OCI-LY3 (cell line): Measurements from ENCODE around the gene BRD4.
A peak's percentile ranks its signal among the peaks of the same experiment; 100 is the strongest.

Experiments used
- H2AFZ ChIP-seq: fragments of 200-600, 300-600 bp; shearing (Covaris generic); 2 replicates; pipeline ENCODE4 v1.6.0; 2014; ENCODE audit warnings: antibody characterized with exemption, low read depth, low read length
- H3K27ac ChIP-seq: fragments of 200-600, 300-600 bp; sonication (generic); 2 replicates; pipeline ENCODE4 v1.5.1; 2014; ENCODE audit warnings: mild to moderate bottlenecking, low read length, moderate library complexity, mixed read lengths
- H3K27me3 ChIP-seq: fragments of 200-600, 300-600 bp; sonication (generic); 2 replicates; pipeline ENCODE4 v1.6.1; 2014; ENCODE audit warnings: low read depth, low read length, mixed read lengths
- H3K36me3 ChIP-seq: fragments of 200-600, 300-600 bp; sonication (generic); replicated peaks from 2 replicates; pipeline ENCODE3; 2014; ENCODE audit warnings: low read depth, low read length, mixed read lengths
- H3K4me1 ChIP-seq: fragments of 300-600, 200-600 bp; sonication (generic); 2 replicates; pipeline ENCODE4 v1.6.1; 2014; ENCODE audit warnings: low read length, mixed read lengths
- H3K4me2 ChIP-seq: fragments of 200-600, 300-600 bp; sonication (generic); 2 replicates; pipeline ENCODE4 v1.6.1; 2014; ENCODE audit warnings: low read length, mixed read lengths
- H3K4me3 ChIP-seq: fragments of 300-600, 200-600 bp; sonication (generic); 2 replicates; pipeline ENCODE4 v1.5.1; 2014; ENCODE audit warnings: antibody characterized with exemption, mild to moderate bottlenecking, low read length, moderate library complexity
- H3K79me2 ChIP-seq: fragments of 300-600, 200-600 bp; shearing (Covaris generic); 2 replicates; pipeline ENCODE4 v1.6.1; 2014; ENCODE audit warnings: mild to moderate bottlenecking, low read length, mixed read lengths
- H3K9ac ChIP-seq: fragments of 300-600, 200-600 bp; shearing (Covaris generic); 2 replicates; pipeline ENCODE4 v1.6.0; 2014; ENCODE audit warnings: mild to moderate bottlenecking, low read length, moderate library complexity
- H3K9me3 ChIP-seq: fragments of 200-600, 300-600 bp; shearing (Covaris generic); 2 replicates; pipeline ENCODE4 v1.6.1; 2014; ENCODE audit warnings: low read length, mixed read lengths; ENCODE audit not compliant: insufficient read depth
- H4K20me1 ChIP-seq: fragments of 200-600, 300-600 bp; sonication (generic); 2 replicates; pipeline ENCODE4 v1.6.1; 2016; ENCODE audit warnings: low read length, mixed read lengths; ENCODE audit not compliant: insufficient read depth
- EZH2phosphoT487 ChIP-seq: fragments of 200-600 bp; shearing (Covaris generic); IDR thresholded peaks from 2 replicates; pipeline ENCODE4 v1.6.1; 2018; ENCODE audit warnings: antibody characterized with exemption, mixed run types, low read depth
- TF ChIP-seq, protein P1 (sequence below): fragments of 200-600, 300-600 bp; sonication (generic); IDR thresholded peaks from 2 replicates; pipeline ENCODE4 v1.5.1; 2014; ENCODE audit warnings: antibody characterized with exemption, low read length, low read depth

The BRD4 gene

DNA sequence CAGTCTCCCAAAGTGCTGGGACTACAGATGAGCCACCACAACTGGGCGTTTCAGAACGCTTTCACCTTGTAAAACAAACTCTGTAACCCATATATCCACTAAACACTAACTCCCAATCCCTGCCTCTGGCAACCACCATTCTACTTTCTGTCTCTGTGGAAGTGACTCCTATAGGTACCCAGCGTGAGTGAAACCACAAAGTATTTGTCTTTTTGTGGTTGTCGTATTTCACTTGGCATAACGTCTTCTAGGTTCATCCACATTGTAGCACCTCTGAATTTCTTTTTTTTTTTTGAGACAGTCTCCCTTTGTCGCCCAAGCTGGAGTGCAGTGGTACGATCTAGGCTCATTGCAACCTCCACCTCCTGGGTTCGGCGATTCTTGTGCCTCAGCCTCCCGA, 44.8 kb downstream of the BRD4 start:
- peak overlapping the region; percentile 33; the same call in 1 of the 2 replicates for H3K4me3 ChIP-seq
- peak overlapping the region; percentile 62 for H3K4me2 ChIP-seq
- H3K36me3 ChIP-seq: peaks cover 7% of the 10 kb centered on the region
- peak overlapping the region; percentile 43 for H3K27ac ChIP-seq
- TF ChIP-seq, protein P1, sequence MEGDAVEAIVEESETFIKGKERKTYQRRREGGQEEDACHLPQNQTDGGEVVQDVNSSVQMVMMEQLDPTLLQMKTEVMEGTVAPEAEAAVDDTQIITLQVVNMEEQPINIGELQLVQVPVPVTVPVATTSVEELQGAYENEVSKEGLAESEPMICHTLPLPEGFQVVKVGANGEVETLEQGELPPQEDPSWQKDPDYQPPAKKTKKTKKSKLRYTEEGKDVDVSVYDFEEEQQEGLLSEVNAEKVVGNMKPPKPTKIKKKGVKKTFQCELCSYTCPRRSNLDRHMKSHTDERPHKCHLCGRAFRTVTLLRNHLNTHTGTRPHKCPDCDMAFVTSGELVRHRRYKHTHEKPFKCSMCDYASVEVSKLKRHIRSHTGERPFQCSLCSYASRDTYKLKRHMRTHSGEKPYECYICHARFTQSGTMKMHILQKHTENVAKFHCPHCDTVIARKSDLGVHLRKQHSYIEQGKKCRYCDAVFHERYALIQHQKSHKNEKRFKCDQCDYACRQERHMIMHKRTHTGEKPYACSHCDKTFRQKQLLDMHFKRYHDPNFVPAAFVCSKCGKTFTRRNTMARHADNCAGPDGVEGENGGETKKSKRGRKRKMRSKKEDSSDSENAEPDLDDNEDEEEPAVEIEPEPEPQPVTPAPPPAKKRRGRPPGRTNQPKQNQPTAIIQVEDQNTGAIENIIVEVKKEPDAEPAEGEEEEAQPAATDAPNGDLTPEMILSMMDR: no peak
- no peak for TF ChIP-seq EZH2phosphoT487
- no peaks in the 10 kb centered on the region for H3K27me3 ChIP-seq
- peaks cover 100% of the 10 kb centered on the region for H3K79me2 ChIP-seq
- peak overlapping the region; percentile 15; the same call in 1 of the 2 replicates for H3K9ac ChIP-seq
- H4K20me1 ChIP-seq: peaks cover 87% of the 10 kb centered on the region
- H2AFZ ChIP-seq: no peak overlapping the region
- H3K9me3 ChIP-seq: no peaks in the 10 kb centered on the region
- peaks cover 82% of the 10 kb centered on the region for H3K4me1 ChIP-seq

DNA sequence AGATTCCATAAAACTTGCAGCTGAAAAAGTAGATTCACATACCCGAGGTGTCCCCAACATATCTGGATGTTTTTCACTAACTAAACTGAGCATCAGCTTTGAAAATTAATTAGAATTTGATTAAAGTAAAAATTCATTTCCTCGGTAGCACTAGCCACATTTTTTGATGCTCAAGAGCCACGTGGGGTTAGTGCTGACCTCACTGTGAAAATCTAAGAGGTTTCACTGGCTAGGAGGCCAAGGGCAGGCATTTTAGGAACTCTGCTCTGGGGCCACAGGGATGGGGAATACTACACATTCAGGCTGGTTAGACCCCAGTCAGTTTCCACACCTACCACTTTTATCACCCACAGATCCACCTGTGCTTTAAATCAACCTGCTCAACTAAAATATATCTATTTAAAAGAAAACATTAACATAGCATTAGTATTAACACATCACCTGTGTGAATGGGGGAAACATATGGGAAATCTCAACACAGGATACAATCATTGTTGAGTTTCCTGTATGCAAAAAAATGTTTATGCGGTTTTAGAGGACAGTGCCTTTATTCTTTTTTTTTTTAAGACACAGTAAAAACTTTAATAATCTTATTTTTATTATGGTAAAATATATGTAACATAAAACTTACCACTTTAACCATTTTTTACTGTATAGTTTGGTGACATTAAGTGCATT, 45.5 kb downstream of the BRD4 start:
- no peaks in the 10 kb centered on the region for H3K9me3 ChIP-seq
- H3K27me3 ChIP-seq: no peaks in the 10 kb centered on the region
- peaks cover 5% of the 10 kb centered on the region for H3K36me3 ChIP-seq
- H3K4me3 ChIP-seq: peak overlapping the region; percentile 75
- peaks cover 100% of the 10 kb centered on the region for H3K79me2 ChIP-seq
- no peak overlapping the region for H2AFZ ChIP-seq
- TF ChIP-seq EZH2phosphoT487: no peak
- TF ChIP-seq, protein P1: no peak
- peaks cover 87% of the 10 kb centered on the region for H4K20me1 ChIP-seq
- peak overlapping the region; percentile 100 for H3K4me2 ChIP-seq
- H3K4me1 ChIP-seq: peaks cover 77% of the 10 kb centered on the region
- H3K9ac ChIP-seq: peak overlapping the region; percentile 56
- peak overlapping the region; percentile 93 for H3K27ac ChIP-seq

DNA sequence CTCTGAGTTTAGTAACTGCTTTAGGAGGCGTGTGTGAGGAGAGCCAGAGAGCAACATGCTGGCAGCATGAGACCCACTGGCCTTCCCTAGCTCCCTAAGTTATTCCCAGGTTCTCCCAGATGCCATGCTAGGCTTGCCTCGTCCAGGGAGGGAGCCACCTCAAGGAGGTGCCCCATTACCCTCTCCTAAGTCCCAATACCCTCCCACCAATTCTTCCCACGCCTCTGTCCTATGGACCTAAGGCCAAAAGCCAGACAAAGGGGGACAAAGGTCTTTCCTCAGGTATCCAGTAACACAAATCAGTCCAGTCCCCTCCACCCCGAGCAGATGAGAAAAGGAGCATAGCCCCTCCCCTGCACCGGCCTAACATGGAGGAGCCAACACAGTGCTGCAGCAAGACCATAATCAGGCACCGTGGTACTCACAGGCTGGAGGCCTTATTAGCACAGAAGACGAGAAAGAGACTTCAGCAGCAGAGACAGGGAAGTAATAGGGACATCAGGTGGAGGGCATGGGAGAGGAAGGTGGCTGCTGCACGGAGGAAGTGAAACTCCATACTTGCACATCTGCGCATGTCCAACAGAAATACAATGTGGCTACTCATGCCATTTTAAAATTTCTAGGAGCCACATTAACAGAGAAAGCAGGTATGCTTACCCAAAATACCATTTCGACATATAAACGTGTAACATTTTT, 46.3 kb downstream of the BRD4 start:
- no peaks in the 10 kb centered on the region for H3K9me3 ChIP-seq
- peak overlapping the region; percentile 100 for H3K4me2 ChIP-seq
- peaks cover 5% of the 10 kb centered on the region for H3K36me3 ChIP-seq
- no peaks in the 10 kb centered on the region for H3K27me3 ChIP-seq
- peak overlapping the region; percentile 80 for H3K9ac ChIP-seq
- H3K27ac ChIP-seq: peak overlapping the region; percentile 93
- peaks cover 100% of the 10 kb centered on the region for H3K79me2 ChIP-seq
- no peak for TF ChIP-seq EZH2phosphoT487
- TF ChIP-seq, protein P1: no peak
- H3K4me1 ChIP-seq: peaks cover 72% of the 10 kb centered on the region
- peaks cover 87% of the 10 kb centered on the region for H4K20me1 ChIP-seq
- H3K4me3 ChIP-seq: peak overlapping the region; percentile 75
- H2AFZ ChIP-seq: no peak overlapping the region

DNA sequence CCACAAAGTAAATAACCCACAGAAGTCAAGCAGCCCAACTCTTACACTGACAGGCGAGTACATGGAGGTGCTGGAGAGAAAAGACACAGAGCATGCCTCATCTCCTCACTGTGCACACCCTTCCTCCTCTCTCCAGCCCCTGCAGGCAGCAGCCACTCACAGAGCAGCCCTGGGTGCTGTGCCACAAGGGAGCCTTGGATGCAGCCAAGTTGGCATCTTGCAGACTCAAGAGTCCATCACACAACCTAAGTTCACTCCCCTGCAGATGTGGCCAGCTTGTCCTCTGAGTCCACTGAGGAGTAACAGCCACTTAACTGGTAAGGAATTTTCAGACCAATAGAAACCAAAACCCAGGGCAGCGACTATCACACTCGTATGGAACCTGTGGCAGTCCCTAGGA, 47.4 kb downstream of the BRD4 start:
- no peak for TF ChIP-seq EZH2phosphoT487
- TF ChIP-seq, protein P1: no peak
- Histone ChIP-seq H3K4me3 (no peak overlapping the region), H3K79me2 (peaks cover 100% of the 10 kb centered on the region), H3K4me1 (peaks cover 66% of the 10 kb centered on the region), H3K27me3 (no peaks in the 10 kb centered on the region), H3K27ac (no peak overlapping the region), H3K9ac (no peak overlapping the region), H3K36me3 (peaks cover 5% of the 10 kb centered on the region), H3K4me2 (0 out of 2 replicates have a peak overlapping the region, but pooled peaks have one; percentile 1), H4K20me1 (peaks cover 87% of the 10 kb centered on the region), H3K9me3 (no peaks in the 10 kb centered on the region), H2AFZ (no peak overlapping the region)
